Measurements from ENCODE around the gene HYAL4.

- no peak for TF ChIP-seq CTCF (IDR thresholded peaks at IDR 0.05; ENCODE audit: insufficient read depth, low read length, poor library complexity, severe bottlenecking)
- TF ChIP-seq EZH2phosphoT487 (conservative IDR thresholded peaks at IDR 0.05; ENCODE audit: low read length), result no peak
These were observed 1.4 kb downstream of the HYAL4 start for GRCh38 chr7:123846217-123846891.
